K562 (cell line): ENCODE data around the gene MAP1A. TPM values are rescaled to one million over a fixed set of nuclear protein-coding genes. Genes with fewer than 3 reads are reported as not detected.

ENCODE experiments used
- CREM ChIP-seq: IDR thresholded peaks from 2 replicates; pipeline ENCODE4 v1.6.1; 2014; ENCODE audit warnings: antibody characterized with exemption, low read depth
- E2F3 ChIP-seq: fragments of 250-450 bp; sonication (Bioruptor Pico); IDR thresholded peaks from 2 replicates; pipeline ENCODE4 v1.4.0; 2020; ENCODE audit warnings: mild to moderate bottlenecking
- ELF1 ChIP-seq: fragments of 200-800 bp; sonication (Bioruptor generic); IDR thresholded peaks from 2 replicates; pipeline ENCODE4 v1.6.1; 2016; ENCODE audit warnings: missing genetic modification characterization, missing compliant biosample characterization
- ETV6 ChIP-seq, 3 experiments: fragments of 150-350 bp in 1 of 3; sonication (generic) in 1 of 3; formaldehyde crosslinking in 1 of 3; IDR thresholded peaks; 2 replicates each; pipeline versions ENCODE4 v1.6.1 to v1.8.0; 2014 to 2022; ENCODE audit warnings: borderline replicate concordance in 2 of 3, low read depth in 2 of 3, antibody characterized with exemption in 1 of 3, low read length in 1 of 3, mild to moderate bottlenecking in 1 of 3, missing genetic modification reagents in 1 of 3
- FOXA3 ChIP-seq, 2 experiments: fragments of 450-650 bp in 1 of 2; sonication (generic) in 1 of 2; formaldehyde crosslinking; IDR thresholded peaks in 1 of 2; conservative IDR thresholded peaks in 1 of 2; 2 replicates each; pipeline versions ENCODE4 v1.4.0 to v1.8.0; 2020 to 2022; ENCODE audit warnings: mild to moderate bottlenecking in 2 of 2, missing genetic modification reagents in 1 of 2
- FOXK2 ChIP-seq, 2 experiments: fragments of 450-650 bp; IDR thresholded peaks in 1 of 2; conservative IDR thresholded peaks in 1 of 2; 2 replicates each; pipeline ENCODE4 v1.6.1; 2016; ENCODE audit warnings: low read depth in 2 of 2, mild to moderate bottlenecking in 1 of 2
- HCFC1 ChIP-seq: IDR thresholded peaks from 2 replicates; pipeline ENCODE4 v1.6.1; 2012; ENCODE audit warnings: low read depth, low read length, improper control_type of control experiment
- HNRNPH1 ChIP-seq: fragments of 200-400 bp; formaldehyde crosslinking; optimal IDR thresholded peaks from 2 replicates; pipeline ENCODE3; 2017; ENCODE audit warnings: low read depth, mild to moderate bottlenecking, low read length, moderate library complexity
- ILK ChIP-seq: fragments of 450-650 bp; IDR thresholded peaks from 2 replicates; pipeline ENCODE4 v1.6.1; 2016; ENCODE audit warnings: missing genetic modification characterization, low read depth, mild to moderate bottlenecking, missing compliant biosample characterization, moderate library complexity, borderline replicate concordance
- KAT7 ChIP-seq: sonication (generic); formaldehyde crosslinking; IDR thresholded peaks from 2 replicates; pipeline ENCODE4 v1.8.0; 2022; ENCODE audit warnings: missing genetic modification reagents, mild to moderate bottlenecking, borderline replicate concordance
- KLF16 ChIP-seq: IDR thresholded peaks from 2 replicates; pipeline ENCODE4 v1.6.1; 2016; ENCODE audit warnings: antibody characterized with exemption
- NR2F6 ChIP-seq: fragments of 450-650 bp; formaldehyde crosslinking; IDR thresholded peaks from 2 replicates; pipeline ENCODE4 v1.4.0; 2020; ENCODE audit warnings: mild to moderate bottlenecking
- PCBP1 ChIP-seq: fragments of 200-400 bp; formaldehyde crosslinking; IDR thresholded peaks from 2 replicates; pipeline ENCODE4 v1.6.1; 2018; ENCODE audit warnings: mild to moderate bottlenecking, low read depth, low read length; ENCODE audit not compliant: poor library complexity, severe bottlenecking
- POLR2H ChIP-seq: IDR thresholded peaks from 2 replicates; pipeline ENCODE4 v1.6.1; 2016; ENCODE audit warnings: missing genetic modification characterization, low read depth, mild to moderate bottlenecking, control low read depth, missing compliant biosample characterization, moderate library complexity
- PPARD ChIP-seq: fragments of 250-450 bp; sonication (Bioruptor Pico); IDR thresholded peaks from 2 replicates; pipeline ENCODE4 v1.8.0; 2022; ENCODE audit warnings: inconsistent platforms, mild to moderate bottlenecking, moderate library complexity
- SLC30A9 ChIP-seq: fragments of 250-450 bp; sonication (Bioruptor Pico); IDR thresholded peaks from 2 replicates; pipeline ENCODE4 v1.8.0; 2022; ENCODE audit warnings: mild to moderate bottlenecking, moderate library complexity
- SREBF1 ChIP-seq: fragments of 150-350 bp; IDR thresholded peaks from 2 replicates; pipeline ENCODE4 v1.6.1; 2014; ENCODE audit warnings: antibody characterized with exemption, low read depth, low read length, borderline replicate concordance
- TAF15 ChIP-seq: fragments of 200-400 bp; formaldehyde crosslinking; IDR thresholded peaks from 2 replicates; pipeline ENCODE4 v1.6.1; 2017; ENCODE audit warnings: mild to moderate bottlenecking, low read depth, low read length, moderate library complexity
- ZKSCAN8 ChIP-seq: fragments of 200-800 bp; sonication (Bioruptor generic); IDR thresholded peaks from 2 replicates; pipeline ENCODE4 v1.6.1; 2016; ENCODE audit warnings: missing genetic modification characterization, missing compliant biosample characterization
- ZNF146 ChIP-seq: IDR thresholded peaks from one replicate; pipeline ENCODE4 v1.6.1; 2018; ENCODE audit warnings: missing compliant biosample characterization; ENCODE audit not compliant: unreplicated experiment
- ZNF311 ChIP-seq: fragments of 250-450 bp; sonication (Bioruptor Pico); IDR thresholded peaks from 2 replicates; pipeline ENCODE4 v1.4.0; 2020; ENCODE audit warnings: mild to moderate bottlenecking, moderate library complexity
- polyA plus RNA-seq, 8 experiments: library from polyadenylated mRNA; depleted of rRNA in 4 of 8; stranded (reverse) in 5 of 8; unstranded in 3 of 8; fragments of >200 nt; fragmentation: Nextera tagmentation in 2 of 8; fragmentation: Illumina TruSeq in 1 of 8; extraction: Ambion mirVana in 2 of 8; extraction: Trizol in 1 of 8; gene quantifications; 2 replicates each; pipeline versions ENCODE4 v1.2.1 to v1.2.3, GENCODE V29; 2011 to 2014; ENCODE audit warnings: inconsistent platforms in 1 of 8, missing spikeins in 1 of 8
- total RNA-seq, 7 experiments: library from RNA; depleted of rRNA in 6 of 7; stranded (reverse); fragments of >200 nt in 6 of 7; fragmentation: Illumina TruSeq in 2 of 7; extraction: Trizol in 2 of 7; gene quantifications; 2 replicates each; pipeline versions ENCODE4 v1.2.1 to v1.2.3, GENCODE V29; 2011 to 2021; ENCODE audit warnings: low replicate concordance in 1 of 7
- TF ChIP-seq, protein P1 (sequence below): fragments of 450-650 bp; formaldehyde crosslinking; IDR thresholded peaks from 2 replicates; pipeline ENCODE4 v1.4.0; 2020; ENCODE audit warnings: mild to moderate bottlenecking, mixed read lengths
- TF ChIP-seq, protein P2 (sequence below): fragments of 450-650 bp; formaldehyde crosslinking; conservative IDR thresholded peaks from 2 replicates; pipeline ENCODE4 v1.4.0; 2022; ENCODE audit warnings: mild to moderate bottlenecking, missing genetic modification characterization
- TF ChIP-seq, protein P3 (sequence below): IDR thresholded peaks from 2 replicates; pipeline ENCODE4 v1.6.1; 2014; ENCODE audit warnings: antibody characterized with exemption

MAP1A gene
- total and polyA plus RNA-seq, 9 of the 15 experiments (the other 6 are each of a cell fraction or from before 2014, with no cell fraction given) = 2.0 to 20.3 (median 7.3) TPM

DNA sequence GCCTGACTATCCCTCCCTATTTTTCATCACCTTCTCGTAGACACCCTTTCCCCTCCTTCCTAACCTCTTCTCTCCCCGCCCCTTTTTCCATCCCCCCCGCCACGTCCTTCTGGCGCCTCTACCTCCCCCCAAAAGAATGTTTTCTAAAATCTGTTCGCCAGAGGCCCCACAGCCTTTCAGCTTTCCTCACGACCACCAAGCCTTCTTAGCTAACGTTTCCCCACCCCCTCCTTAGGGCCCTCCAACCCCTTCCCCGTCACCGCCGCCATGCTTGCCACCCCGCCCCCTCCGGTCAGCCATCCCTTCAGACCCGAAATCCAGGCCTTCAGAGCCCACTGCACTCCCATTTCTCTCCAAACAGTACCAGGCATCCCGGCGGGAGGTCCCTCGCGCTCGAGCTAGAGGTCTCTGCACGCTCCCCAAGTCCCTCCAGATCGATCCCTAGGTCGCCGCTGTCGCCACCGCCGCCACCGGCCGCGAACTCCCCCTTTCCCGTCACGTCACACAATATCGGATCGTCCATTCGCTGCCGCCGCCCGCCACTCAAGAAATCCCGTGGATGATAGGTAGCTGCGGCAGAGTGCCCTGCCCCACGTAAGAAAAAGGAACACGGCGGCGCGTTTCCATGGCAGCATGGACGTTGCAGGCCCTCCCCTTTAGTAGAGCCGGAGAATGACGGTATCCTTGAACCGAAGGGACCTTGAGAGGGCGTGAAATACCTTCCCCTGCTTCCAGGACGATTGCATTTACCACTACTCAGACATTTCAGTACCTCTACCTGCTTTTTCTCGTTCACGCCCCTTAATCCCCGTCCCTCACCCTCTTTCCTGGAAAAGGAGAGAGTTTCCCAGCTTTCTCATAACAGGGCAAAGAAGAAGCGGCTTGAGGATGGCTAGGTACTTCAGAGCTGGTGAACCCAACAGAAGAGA is 24.5 kb upstream of the MAP1A start, which contains the start of gene TP53BP1 (continued):
- TF ChIP-seq, protein P1, sequence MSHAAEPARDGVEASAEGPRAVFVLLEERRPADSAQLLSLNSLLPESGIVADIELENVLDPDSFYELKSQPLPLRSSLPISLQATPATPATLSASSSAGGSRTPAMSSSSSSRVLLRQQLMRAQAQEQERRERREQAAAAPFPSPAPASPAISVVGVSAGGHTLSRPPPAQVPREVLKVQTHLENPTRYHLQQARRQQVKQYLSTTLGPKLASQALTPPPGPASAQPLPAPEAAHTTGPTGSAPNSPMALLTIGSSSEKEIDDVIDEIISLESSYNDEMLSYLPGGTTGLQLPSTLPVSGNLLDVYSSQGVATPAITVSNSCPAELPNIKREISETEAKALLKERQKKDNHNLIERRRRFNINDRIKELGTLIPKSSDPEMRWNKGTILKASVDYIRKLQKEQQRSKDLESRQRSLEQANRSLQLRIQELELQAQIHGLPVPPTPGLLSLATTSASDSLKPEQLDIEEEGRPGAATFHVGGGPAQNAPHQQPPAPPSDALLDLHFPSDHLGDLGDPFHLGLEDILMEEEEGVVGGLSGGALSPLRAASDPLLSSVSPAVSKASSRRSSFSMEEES (CRISPR knock-in tag) = no peak
- TF ChIP-seq POLR2H (tag) (no peak), E2F3 (CRISPR knock-in tag) (no peak), FOXA3 (CRISPR knock-in tag; conservative IDR thresholded peaks at IDR 0.05 in 1 of 2, IDR thresholded peaks at IDR 0.05 in 1 of 2) (no peak), ZNF146 (CRISPR knock-in tag) (no peak), ZNF311 (no peak), CREM (peak; percentile 96), TAF15 (no peak), PCBP1 (no peak), FOXK2 (conservative IDR thresholded peaks at IDR 0.05 in 1 of 2, IDR thresholded peaks at IDR 0.05 in 1 of 2; ENCODE audit: low read depth in 2 of 2) (no peak), NR2F6 (no peak), ILK (tag) (no peak), ETV6 (IDR thresholded peaks at IDR 0.05; ENCODE audit: borderline replicate concordance in 1 of 2, low read depth in 2 of 2, low read length in 1 of 2) (no peak), ETV6 (CRISPR knock-in tag; IDR thresholded peaks at IDR 0.05; ENCODE audit: borderline replicate concordance) (no peak), ZKSCAN8 (CRISPR knock-in tag) (no peak), SLC30A9 (no peak), ELF1 (tag) (peak; percentile 28; the same call in 1 of the 2 replicates), KLF16 (no peak), KAT7 (CRISPR knock-in tag) (no peak), SREBF1 (no peak), HCFC1 (no peak), HNRNPH1 (no peak), PPARD (no peak)
- TF ChIP-seq, protein P2, sequence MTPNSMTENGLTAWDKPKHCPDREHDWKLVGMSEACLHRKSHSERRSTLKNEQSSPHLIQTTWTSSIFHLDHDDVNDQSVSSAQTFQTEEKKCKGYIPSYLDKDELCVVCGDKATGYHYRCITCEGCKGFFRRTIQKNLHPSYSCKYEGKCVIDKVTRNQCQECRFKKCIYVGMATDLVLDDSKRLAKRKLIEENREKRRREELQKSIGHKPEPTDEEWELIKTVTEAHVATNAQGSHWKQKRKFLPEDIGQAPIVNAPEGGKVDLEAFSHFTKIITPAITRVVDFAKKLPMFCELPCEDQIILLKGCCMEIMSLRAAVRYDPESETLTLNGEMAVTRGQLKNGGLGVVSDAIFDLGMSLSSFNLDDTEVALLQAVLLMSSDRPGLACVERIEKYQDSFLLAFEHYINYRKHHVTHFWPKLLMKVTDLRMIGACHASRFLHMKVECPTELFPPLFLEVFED = no peak
- TF ChIP-seq, protein P3, sequence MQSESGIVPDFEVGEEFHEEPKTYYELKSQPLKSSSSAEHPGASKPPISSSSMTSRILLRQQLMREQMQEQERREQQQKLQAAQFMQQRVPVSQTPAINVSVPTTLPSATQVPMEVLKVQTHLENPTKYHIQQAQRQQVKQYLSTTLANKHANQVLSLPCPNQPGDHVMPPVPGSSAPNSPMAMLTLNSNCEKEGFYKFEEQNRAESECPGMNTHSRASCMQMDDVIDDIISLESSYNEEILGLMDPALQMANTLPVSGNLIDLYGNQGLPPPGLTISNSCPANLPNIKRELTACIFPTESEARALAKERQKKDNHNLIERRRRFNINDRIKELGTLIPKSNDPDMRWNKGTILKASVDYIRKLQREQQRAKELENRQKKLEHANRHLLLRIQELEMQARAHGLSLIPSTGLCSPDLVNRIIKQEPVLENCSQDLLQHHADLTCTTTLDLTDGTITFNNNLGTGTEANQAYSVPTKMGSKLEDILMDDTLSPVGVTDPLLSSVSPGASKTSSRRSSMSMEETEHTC = no peak
